Osteocyte (in vitro differentiated cells): ENCODE measurements around the gene GIPC2. TPM values are rescaled to one million over a fixed set of nuclear protein-coding genes. Genes with fewer than 3 reads are reported as not detected.

Source experiments
- DNase-seq: peaks from one replicate; pipeline ENCODE4 v3.0.0; 2021; ENCODE audit warnings: mixed read lengths; ENCODE audit not compliant: unreplicated experiment; ENCODE audit errors: extremely low spot score
- H3K27ac Mint-ChIP-seq: one replicate; pipeline ENCODE4 v1.8.0; 2021; ENCODE audit warnings: mild to moderate bottlenecking, mixed read lengths; ENCODE audit not compliant: unreplicated experiment
- H3K27me3 Mint-ChIP-seq: one replicate; pipeline ENCODE4 v1.8.0; 2021; ENCODE audit warnings: mixed read lengths; ENCODE audit not compliant: unreplicated experiment
- H3K36me3 Mint-ChIP-seq: one replicate; pipeline ENCODE4 v1.8.0; 2021; ENCODE audit warnings: mixed read lengths; ENCODE audit not compliant: unreplicated experiment
- H3K4me1 Mint-ChIP-seq: one replicate; pipeline ENCODE4 v1.8.0; 2021; ENCODE audit warnings: mixed read lengths; ENCODE audit not compliant: unreplicated experiment
- H3K4me3 Mint-ChIP-seq: one replicate; pipeline ENCODE4 v1.8.0; 2021; ENCODE audit warnings: mild to moderate bottlenecking, moderate library complexity, mixed read lengths; ENCODE audit not compliant: unreplicated experiment
- H3K9me3 Mint-ChIP-seq: one replicate; pipeline ENCODE4 v1.8.0; 2021; ENCODE audit warnings: mixed read lengths; ENCODE audit not compliant: unreplicated experiment
- total RNA-seq: library from RNA; stranded (reverse); gene quantifications from 2 replicates; pipeline ENCODE4 v1.2.1, GENCODE V29; 2021
- TF ChIP-seq, protein P1 (sequence below): fragments of 200-600 bp; sonication (generic); IDR thresholded peaks from 2 replicates; pipeline ENCODE4 v1.5.0; 2021; ENCODE audit warnings: antibody characterized with exemption, mild to moderate bottlenecking, moderate library complexity

The GIPC2 gene
- total RNA-seq, 1 donor from 2014 or later: 0.08 TPM

DNA sequence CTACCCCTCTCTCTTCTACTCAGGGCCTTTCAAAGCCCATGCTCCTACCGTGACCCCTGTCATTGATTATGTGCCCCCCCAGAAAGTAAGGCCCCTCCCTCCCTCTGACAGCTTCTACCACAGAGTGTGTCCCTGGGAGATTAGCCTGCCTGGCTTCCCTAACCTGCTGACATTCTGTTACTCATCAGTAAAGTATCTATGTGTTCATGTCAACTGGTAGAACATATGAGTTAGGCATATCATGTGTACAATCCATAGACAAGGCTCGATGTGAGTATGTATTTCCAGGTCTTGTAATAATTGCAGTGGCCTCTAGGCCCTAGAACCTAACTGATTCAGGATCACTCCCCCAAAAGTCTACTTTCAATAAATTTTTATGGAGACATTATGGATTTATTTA lies 120.0 kb downstream of the GIPC2 start:
- no peak overlapping the region for H3K4me3 Mint-ChIP-seq
- no peaks in the 10 kb centered on the region for H3K4me1 Mint-ChIP-seq
- no peak for DNase-seq
- peaks cover 25% of the 10 kb centered on the region for H3K27me3 Mint-ChIP-seq
- H3K36me3 Mint-ChIP-seq: no peaks in the 10 kb centered on the region
- no peak overlapping the region for H3K27ac Mint-ChIP-seq
- TF ChIP-seq, protein P1, sequence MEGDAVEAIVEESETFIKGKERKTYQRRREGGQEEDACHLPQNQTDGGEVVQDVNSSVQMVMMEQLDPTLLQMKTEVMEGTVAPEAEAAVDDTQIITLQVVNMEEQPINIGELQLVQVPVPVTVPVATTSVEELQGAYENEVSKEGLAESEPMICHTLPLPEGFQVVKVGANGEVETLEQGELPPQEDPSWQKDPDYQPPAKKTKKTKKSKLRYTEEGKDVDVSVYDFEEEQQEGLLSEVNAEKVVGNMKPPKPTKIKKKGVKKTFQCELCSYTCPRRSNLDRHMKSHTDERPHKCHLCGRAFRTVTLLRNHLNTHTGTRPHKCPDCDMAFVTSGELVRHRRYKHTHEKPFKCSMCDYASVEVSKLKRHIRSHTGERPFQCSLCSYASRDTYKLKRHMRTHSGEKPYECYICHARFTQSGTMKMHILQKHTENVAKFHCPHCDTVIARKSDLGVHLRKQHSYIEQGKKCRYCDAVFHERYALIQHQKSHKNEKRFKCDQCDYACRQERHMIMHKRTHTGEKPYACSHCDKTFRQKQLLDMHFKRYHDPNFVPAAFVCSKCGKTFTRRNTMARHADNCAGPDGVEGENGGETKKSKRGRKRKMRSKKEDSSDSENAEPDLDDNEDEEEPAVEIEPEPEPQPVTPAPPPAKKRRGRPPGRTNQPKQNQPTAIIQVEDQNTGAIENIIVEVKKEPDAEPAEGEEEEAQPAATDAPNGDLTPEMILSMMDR: no peak
- no peaks in the 10 kb centered on the region for H3K9me3 Mint-ChIP-seq

DNA sequence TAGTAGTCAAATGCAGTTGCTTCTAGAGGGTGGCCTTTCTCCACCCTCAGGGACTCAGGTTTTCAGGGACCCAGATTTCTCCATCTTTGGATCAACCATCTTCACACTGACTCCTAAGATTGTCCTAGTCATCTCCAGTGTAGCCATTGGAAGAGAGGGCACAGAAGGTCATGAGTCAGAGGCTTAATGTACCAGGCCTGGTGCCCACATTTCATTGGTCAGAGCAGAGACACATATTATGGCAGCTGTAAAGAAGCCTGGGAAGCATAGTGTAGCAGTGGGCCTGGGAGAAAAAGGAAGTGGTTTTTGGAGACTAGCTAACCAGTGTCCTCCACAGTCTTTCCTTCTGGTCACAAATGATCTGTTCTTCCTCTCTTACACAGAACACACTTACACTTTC lies 122.5 kb downstream of the GIPC2 start:
- no peak for DNase-seq
- no peaks in the 10 kb centered on the region for H3K9me3 Mint-ChIP-seq
- no peaks in the 10 kb centered on the region for H3K4me1 Mint-ChIP-seq
- no peaks in the 10 kb centered on the region for H3K36me3 Mint-ChIP-seq
- H3K27me3 Mint-ChIP-seq: peaks cover 9% of the 10 kb centered on the region
- H3K4me3 Mint-ChIP-seq: no peak overlapping the region
- TF ChIP-seq, protein P1: no peak
- no peak overlapping the region for H3K27ac Mint-ChIP-seq

DNA sequence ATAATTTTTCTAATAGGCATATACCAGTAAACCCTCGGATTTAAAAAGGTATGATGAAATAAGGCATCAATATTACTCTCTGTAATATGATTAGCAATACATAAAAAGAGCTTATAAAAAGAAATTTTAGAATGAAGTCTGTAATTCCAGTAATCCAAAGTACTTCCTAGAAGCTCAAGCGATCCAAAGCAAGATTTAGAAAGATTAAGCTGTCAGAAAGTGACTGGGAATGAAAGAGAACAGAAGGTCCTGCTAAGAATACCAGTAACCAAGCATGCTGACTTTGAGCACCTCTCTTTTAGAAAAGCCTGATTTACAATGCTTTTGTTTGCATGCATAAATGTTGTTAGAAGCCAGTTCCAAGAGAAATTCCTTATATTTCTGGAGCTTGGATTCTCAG lies 125.1 kb downstream of the GIPC2 start:
- DNase-seq: no peak
- peaks cover 9% of the 10 kb centered on the region for H3K27me3 Mint-ChIP-seq
- H3K36me3 Mint-ChIP-seq: no peaks in the 10 kb centered on the region
- H3K9me3 Mint-ChIP-seq: no peaks in the 10 kb centered on the region
- no peak overlapping the region for H3K27ac Mint-ChIP-seq
- TF ChIP-seq, protein P1: no peak
- no peak overlapping the region for H3K4me3 Mint-ChIP-seq
- no peaks in the 10 kb centered on the region for H3K4me1 Mint-ChIP-seq

DNA sequence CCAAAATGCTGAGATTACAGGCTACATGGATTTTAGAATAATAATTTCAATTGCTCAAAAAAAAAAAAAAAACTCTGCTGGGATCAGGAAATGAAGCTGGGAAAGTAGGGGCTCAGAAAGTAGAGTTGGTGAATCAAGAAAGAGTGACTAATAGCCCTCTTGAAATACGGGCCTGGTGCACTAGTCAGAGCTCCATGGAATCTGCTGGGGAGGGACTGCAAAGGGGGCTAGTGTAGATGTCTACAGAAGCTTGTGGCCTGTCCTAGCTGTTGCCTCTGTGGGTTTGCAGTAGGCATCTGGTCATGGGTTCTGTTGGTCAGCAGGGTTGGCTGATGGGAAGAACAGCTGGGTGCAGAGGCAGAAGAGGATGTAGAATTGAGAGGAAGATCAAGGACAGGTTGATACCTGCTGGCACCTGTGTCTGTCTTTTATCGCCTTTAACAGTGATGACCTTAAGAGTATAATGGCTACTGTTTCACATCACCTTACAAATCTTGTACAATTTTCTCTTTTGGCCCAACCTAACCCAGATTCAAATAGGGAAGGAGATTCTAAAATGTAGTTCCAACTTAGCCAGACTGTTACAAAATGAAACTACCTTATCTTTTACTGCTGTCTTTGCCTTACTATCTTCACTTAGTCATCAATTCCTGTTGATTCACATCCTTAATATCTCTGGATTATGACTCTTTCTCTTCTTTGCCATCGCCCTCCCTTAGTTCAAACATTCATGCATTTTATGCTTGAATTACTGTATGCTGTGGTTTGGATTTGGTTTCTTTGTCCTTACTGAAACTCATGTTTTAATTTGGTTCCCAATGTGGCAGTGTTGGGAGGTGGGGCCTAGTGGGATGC lies 126.2 kb downstream of the GIPC2 start:
- Mint-ChIP-seq H3K9me3 (no peaks in the 10 kb centered on the region), H3K27me3 (peaks cover 9% of the 10 kb centered on the region), H3K4me1 (peaks cover 2% of the 10 kb centered on the region), H3K36me3 (no peaks in the 10 kb centered on the region), H3K4me3 (no peak overlapping the region), H3K27ac (no peak overlapping the region)
- TF ChIP-seq, protein P1: no peak
- no peak for DNase-seq

DNA sequence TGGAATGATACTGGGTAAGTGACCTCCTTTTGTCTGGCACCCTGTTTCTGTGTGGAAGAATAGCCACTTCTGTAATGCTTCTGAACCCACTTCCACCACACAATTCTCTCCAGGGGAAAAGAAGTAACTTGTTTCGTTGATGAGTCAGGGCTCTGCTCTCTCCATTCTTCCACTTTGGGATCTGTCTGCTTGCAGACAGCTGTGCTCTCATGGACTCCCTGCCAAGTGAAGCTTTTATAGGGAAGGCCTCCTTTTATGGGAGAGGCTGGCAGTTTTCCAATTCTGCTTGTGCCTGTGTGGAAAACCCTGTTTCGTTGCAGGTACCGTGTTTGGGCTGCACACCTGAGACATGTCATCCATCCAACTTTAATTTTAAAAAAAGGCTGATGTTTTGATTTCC lies 130.7 kb downstream of the GIPC2 start:
- no peak for DNase-seq
- no peaks in the 10 kb centered on the region for H3K36me3 Mint-ChIP-seq

More for the DNA sequence above, 130.7 kb downstream of the GIPC2 start:
- Mint-ChIP-seq H3K27ac (no peak overlapping the region), H3K4me1 (peaks cover 2% of the 10 kb centered on the region), H3K27me3 (peaks cover 21% of the 10 kb centered on the region), H3K4me3 (no peak overlapping the region), H3K9me3 (no peaks in the 10 kb centered on the region)
- TF ChIP-seq, protein P1: no peak
